A673 (cell line): ENCODE measurements around the gene TBC1D22A. TPM values are rescaled to one million over a fixed set of nuclear protein-coding genes. Genes with fewer than 3 reads are reported as not detected.

Experiments used
- BruUV-seq: library from RNA; stranded (reverse); fragments of 400-500 nt; replicated peaks from 2 replicates; lab custom pipeline; 2021; lab: Mats Ljungman, UMichigan
- CTCF ChIA-PET: fragments of 300-600 bp; sonication (Branson Sonifier 250); formaldehyde crosslinking; loops from one replicate; lab custom pipeline; 2022; ENCODE audit warnings: antibody characterized with exemption; lab: Charles Lee
- POLR2A ChIA-PET: fragments of 300-600 bp; sonication (Branson Sonifier 250); formaldehyde crosslinking; loops from one replicate; lab custom pipeline; 2022; ENCODE audit warnings: antibody characterized with exemption; ENCODE audit not compliant: low non-redundant PET; lab: Charles Lee
- DNase-seq: peaks from one replicate; pipeline ENCODE4 v3.0.0-alpha.2; 2015; ENCODE audit warnings: low spot score
- H3K27ac ChIP-seq: fragments of 200-600 bp; sonication (generic); 2 replicates; pipeline ENCODE4 v1.5.1; 2016; ENCODE audit warnings: mixed run types, low read depth, mild to moderate bottlenecking, mixed read lengths, antibody characterized with exemption, low read length; ENCODE audit not compliant: poor library complexity, severe bottlenecking
- H3K27me3 ChIP-seq: fragments of 200-600 bp; sonication (generic); replicated peaks from 2 replicates; pipeline ENCODE4 v1.6.1; 2017; ENCODE audit warnings: mixed run types, low read depth, mild to moderate bottlenecking, mixed read lengths, antibody characterized with exemption, low read length; ENCODE audit not compliant: insufficient read depth, poor library complexity
- H3K36me3 ChIP-seq: fragments of 200-600 bp; sonication (generic); 2 replicates; pipeline ENCODE4 v1.6.1; 2016; ENCODE audit warnings: mixed run types, mild to moderate bottlenecking, mixed read lengths, antibody characterized with exemption, low read length; ENCODE audit not compliant: insufficient read depth, poor library complexity, severe bottlenecking
- H3K4me1 ChIP-seq: fragments of 200-600 bp; sonication (generic); 2 replicates; pipeline ENCODE4 v1.6.1; 2017; ENCODE audit warnings: mixed run types, mild to moderate bottlenecking, mixed read lengths, antibody characterized with exemption, low read length; ENCODE audit not compliant: insufficient read depth, poor library complexity, severe bottlenecking
- H3K4me3 ChIP-seq: fragments of 200-600 bp; sonication (generic); 2 replicates; pipeline ENCODE4 v1.5.1; 2016; ENCODE audit warnings: low read depth, mixed run types, mild to moderate bottlenecking, mixed read lengths, low read length; ENCODE audit not compliant: poor library complexity, severe bottlenecking
- H3K9me3 ChIP-seq: fragments of 200-600 bp; sonication (generic); 2 replicates; pipeline ENCODE4 v1.6.1; 2016; ENCODE audit warnings: mixed run types, low read depth, mild to moderate bottlenecking, mixed read lengths, antibody characterized with exemption, low read length; ENCODE audit not compliant: poor library complexity, severe bottlenecking
- CTCF ChIP-seq: fragments of 300-800, 200-600 bp; sonication (generic); conservative IDR thresholded peaks from 2 replicates; pipeline ENCODE4 v1.5.1; 2017; ENCODE audit warnings: low read depth, mild to moderate bottlenecking, antibody characterized with exemption, low read length, moderate library complexity, mixed read lengths
- EZH2 ChIP-seq: fragments of 200-600 bp; sonication (generic); IDR thresholded peaks from 2 replicates; pipeline ENCODE4 v1.6.1; 2017; ENCODE audit warnings: borderline replicate concordance, low read depth, mild to moderate bottlenecking, mixed read lengths, antibody characterized with exemption, low read length; ENCODE audit not compliant: poor library complexity, severe bottlenecking
- intact Hi-C: fragments of 100-400 bp; cut with micrococcal nuclease; formaldehyde crosslinking; loops from one replicate; pipeline ENCODE4 v1.10.0; 2022; ENCODE audit not compliant: unreplicated experiment
- total RNA-seq: library from RNA; stranded (reverse); gene quantifications from 2 replicates; pipeline ENCODE4 v1.2.3, GENCODE V29; 2021

The TBC1D22A gene
- total RNA-seq, 1 experiment from 2014 or later, result 22.5 TPM

GRCh38 chr22:47174096-47174495 lies 411.6 kb downstream of the TBC1D22A start:
- intact Hi-C loops, result no loop called here
- BruUV-seq, result no TSS peak
- H3K36me3 ChIP-seq, result no peaks in the 10 kb centered on the region
- TF ChIP-seq CTCF, result no peak
- TF ChIP-seq EZH2, result no peak
- no peak for DNase-seq
- H3K9me3 ChIP-seq, result no peaks in the 10 kb centered on the region
- CTCF ChIA-PET, result no interaction called here
- POLR2A ChIA-PET, result no interaction called here
- H3K27me3 ChIP-seq, result no peaks in the 10 kb centered on the region
- no peak overlapping the region for H3K27ac ChIP-seq
- no peaks in the 10 kb centered on the region for H3K4me1 ChIP-seq
- no peak overlapping the region for H3K4me3 ChIP-seq

- ChIA-PET CTCF (no interaction called here), POLR2A (no interaction called here)
- DNase-seq, result no peak
- H3K4me1 ChIP-seq, result no peaks in the 10 kb centered on the region
- no peaks in the 10 kb centered on the region for H3K9me3 ChIP-seq
- no peaks in the 10 kb centered on the region for H3K36me3 ChIP-seq
- TF ChIP-seq CTCF, result no peak
- TF ChIP-seq EZH2, result no peak
- H3K27ac ChIP-seq, result no peak overlapping the region
- H3K4me3 ChIP-seq, result no peak overlapping the region
- no TSS peak for BruUV-seq
- H3K27me3 ChIP-seq, result no peaks in the 10 kb centered on the region
- intact Hi-C loops, result no loop called here
Observed at GRCh38 chr22:47174671-47175112, 412.2 kb downstream of the TBC1D22A start.

GRCh38 chr22:47175151-47176025 lies 412.9 kb downstream of the TBC1D22A start:
- TF ChIP-seq CTCF, result no peak
- TF ChIP-seq EZH2, result no peak
- intact Hi-C loops, result no loop called here
- H3K9me3 ChIP-seq, result no peaks in the 10 kb centered on the region
- no peak overlapping the region for H3K27ac ChIP-seq
- H3K36me3 ChIP-seq, result no peaks in the 10 kb centered on the region
- H3K4me3 ChIP-seq, result no peak overlapping the region
- no peak for DNase-seq
- H3K27me3 ChIP-seq, result no peaks in the 10 kb centered on the region
- CTCF ChIA-PET, result no interaction called here
- BruUV-seq, result no TSS peak
- POLR2A ChIA-PET, result no interaction called here
- no peaks in the 10 kb centered on the region for H3K4me1 ChIP-seq
